GM19463 (cell line): ENCODE results near the gene NT5M.

Source experiments
- ATAC-seq: cut with Tn5 transposase; IDR thresholded peaks from one replicate; pipeline ENCODE4 v1.9.1; 2021; ENCODE audit warnings: mild to moderate bottlenecking, moderate library complexity; ENCODE audit not compliant: unreplicated experiment

Gene NT5M

GRCh38 chr17:17341452-17341851 is 38.3 kb downstream of the NT5M start:
- no peak for ATAC-seq

- ATAC-seq, result no peak
These were observed 39.2 kb downstream of the NT5M start for GRCh38 chr17:17342242-17342945.

GRCh38 chr17:17343160-17343735 is 40.1 kb downstream of the NT5M start:
- no peak for ATAC-seq

GRCh38 chr17:17343896-17344506 is 40.8 kb downstream of the NT5M start:
- ATAC-seq, result no peak

GRCh38 chr17:17344507-17345293 is 41.5 kb downstream of the NT5M start:
- no peak for ATAC-seq

- no peak for ATAC-seq
These were observed 42.1 kb downstream of the NT5M start for GRCh38 chr17:17345294-17345597.

GRCh38 chr17:17345686-17346427 is 42.7 kb downstream of the NT5M start:
- ATAC-seq, result no peak

GRCh38 chr17:17346428-17347233 is 43.5 kb downstream of the NT5M start:
- ATAC-seq, result no peak

GRCh38 chr17:17347234-17347955 is 44.2 kb downstream of the NT5M start:
- no peak for ATAC-seq

- ATAC-seq, result no peak
These were observed 45.0 kb downstream of the NT5M start for GRCh38 chr17:17347956-17348871.

- no peak for ATAC-seq
These were observed 45.9 kb downstream of the NT5M start for GRCh38 chr17:17348872-17349723.

GRCh38 chr17:17349724-17350106 is 46.5 kb downstream of the NT5M start:
- no peak for ATAC-seq

- no peak for ATAC-seq
These were observed 47.5 kb downstream of the NT5M start for GRCh38 chr17:17350491-17351355.

- no peak for ATAC-seq
These were observed 48.3 kb downstream of the NT5M start for GRCh38 chr17:17351356-17351891.

GRCh38 chr17:17351901-17352781 is 49.0 kb downstream of the NT5M start:
- ATAC-seq, result no peak
